Aorta (tissue), 5 donors: ENCODE results near the gene SAMD4B. TPM values are rescaled to one million over a fixed set of nuclear protein-coding genes. Genes with fewer than 3 reads are reported as not detected.

Source experiments
- ATAC-seq: fragments of 200-7000 bp; cut with Tn5 transposase; one replicate; pipeline ENCODE4 v1.9.1; 2022; ENCODE audit warnings: moderate library complexity; ENCODE audit not compliant: low FRiP score
- DNase-seq, 2 donors: peaks; one replicate each; pipeline ENCODE4 v3.0.0-alpha.2; 2020
- H3K27ac ChIP-seq, 2 donors: one replicate each; pipeline ENCODE4 v1.5.1; 2013; ENCODE audit warnings: low read length in 2 of 2, mild to moderate bottlenecking in 2 of 2, moderate library complexity in 2 of 2, control low read depth in 1 of 2, inconsistent platforms in 1 of 2, low read depth in 1 of 2
- H3K27me3 ChIP-seq, 2 donors: one replicate each; pipeline ENCODE4 v1.6.1; 2013; ENCODE audit warnings: control low read depth in 1 of 2, low read length in 1 of 2, mild to moderate bottlenecking in 1 of 2, moderate library complexity in 1 of 2; ENCODE audit not compliant: insufficient read depth in 2 of 2, control insufficient read depth in 1 of 2
- H3K36me3 ChIP-seq, 2 donors: one replicate each; pipeline ENCODE4 v1.6.1; 2013; ENCODE audit warnings: control low read depth in 1 of 2, low read length in 1 of 2, mild to moderate bottlenecking in 1 of 2; ENCODE audit not compliant: insufficient read depth in 2 of 2, control insufficient read depth in 1 of 2
- H3K4me1 ChIP-seq, 2 donors: one replicate each; pipeline ENCODE4 v1.6.1; 2013; ENCODE audit warnings: low read length in 2 of 2, control low read depth in 1 of 2, mild to moderate bottlenecking in 1 of 2, moderate library complexity in 1 of 2; ENCODE audit not compliant: insufficient read depth in 2 of 2, control insufficient read depth in 1 of 2
- H3K4me3 ChIP-seq, 2 donors: one replicate each; pipeline ENCODE4 v1.5.1; 2013; ENCODE audit warnings: low read length in 2 of 2, control low read depth in 1 of 2, mild to moderate bottlenecking in 1 of 2
- H3K9me3 ChIP-seq: one replicate; pipeline ENCODE4 v1.6.1; 2013; ENCODE audit warnings: mild to moderate bottlenecking, low read length; ENCODE audit not compliant: control insufficient read depth
- WGBS, 2 donors: extraction: QIAGEN DNeasy Blood & Tissue Kit; methylation state at CpG; one replicate each; pipeline ENCODE4 v1.1.7; 2013; 5-methylcytosine and 5-hydroxymethylcytosine counted together
- intact Hi-C, 2 donors: fragments of 100-400 bp; cut with DNase I; formaldehyde crosslinking; loops; one replicate each; pipeline versions ENCODE4 v1.14.2 to v1.15.0; 2022
- polyA plus RNA-seq, 2 donors: library from polyadenylated mRNA; stranded (reverse); fragments of 200-250 nt; gene quantifications; one replicate each; pipeline ENCODE4 v1.2.3, GENCODE V29; 2013
- total RNA-seq, 2 donors: library from RNA; stranded (reverse); fragmentation: NEBNext Ultra II Directional; extraction: Animal tissue kit (Norgen Biotek cat#: 25700); gene quantifications; one replicate each; pipeline ENCODE4 v1.2.1, GENCODE V29; 2021
- donor health status: healthy with polysubstance abuse.
- donor health status: Bipolar disorder and iron deficiency.
- donor health status: DM: no; HTN: no; CAD: no.
- donor health status: DM: no; HTN: no; CAD: no.
- donor health status: DM: yes; HTN: yes; CAD: no.

Gene SAMD4B
- total and polyA plus RNA-seq, 4 donors = 33.6 to 120 (median 105) TPM

- ATAC-seq (no peak), DNase-seq (no peak)
- Histone ChIP-seq H3K4me3 (no peak overlapping the region), H3K27ac (no peak overlapping the region), H3K36me3 (peaks cover 0 to 4% of the 10 kb centered on the region in 2 donors), H3K9me3 (no peaks in the 10 kb centered on the region), H3K4me1 (no peaks in the 10 kb centered on the region), H3K27me3 (no peaks in the 10 kb centered on the region)
- intact Hi-C loops = no loop called here
- WGBS, 2 donors = 55 to 60% methylated on average over 5 of the region's 5 CpGs
These were observed 83.9 kb downstream of the SAMD4B start for GRCh38 chr19:39426170-39426569.

GRCh38 chr19:39427707-39428106 lies 85.5 kb downstream of the SAMD4B start:
- Histone ChIP-seq H3K9me3 (no peaks in the 10 kb centered on the region), H3K4me3 (no peak overlapping the region), H3K27me3 (no peaks in the 10 kb centered on the region), H3K4me1 (no peaks in the 10 kb centered on the region), H3K27ac (no peak overlapping the region), H3K36me3 (peaks cover 0 to under 1% of the 10 kb centered on the region in 2 donors)
- no peak for ATAC-seq
- 90 to 93% methylated on average over 11 of the region's 11 CpGs for WGBS, 2 donors
- intact Hi-C loops = loop anchor here in 1 of 2 donors (2.0 kb wide), 1 partner anchor 13 kb away; no protein-coding TSS in a partner anchor
- DNase-seq = no peak

- 5 to 6% methylated on average over 23 of the region's 23 CpGs for WGBS, 2 donors
- Histone ChIP-seq H3K9me3 (no peaks in the 10 kb centered on the region), H3K27me3 (no peaks in the 10 kb centered on the region), H3K27ac (peak overlapping the region; percentile 53 to 91), H3K36me3 (peaks cover 2% of the 10 kb centered on the region in 2 donors), H3K4me1 (no peaks in the 10 kb centered on the region), H3K4me3 (no peak overlapping the region)
- ATAC-seq (peak; percentile 68), DNase-seq (peak; percentile 85 to 90)
- intact Hi-C loops = loop anchor here in 1 of 2 donors (2.0 kb wide), 1 partner anchor 14 kb away; no protein-coding TSS in a partner anchor
These were observed 86.3 kb downstream of the SAMD4B start for GRCh38 chr19:39428283-39429112.

GRCh38 chr19:39430675-39431593 lies 88.7 kb downstream of the SAMD4B start:
- H3K9me3 ChIP-seq = no peaks in the 10 kb centered on the region
- H3K27ac ChIP-seq = no peak overlapping the region
- H3K27me3 ChIP-seq = no peaks in the 10 kb centered on the region
- H3K4me3 ChIP-seq = no peak overlapping the region
- H3K4me1 ChIP-seq = peaks cover 0 to 2% of the 10 kb centered on the region in 2 donors
- H3K36me3 ChIP-seq = peaks cover 2 to 6% of the 10 kb centered on the region in 2 donors
- no peak for ATAC-seq
- WGBS, 2 donors = 71 to 74% methylated on average over 25 of the region's 25 CpGs
- DNase-seq = peak in 1 of 2 donors; percentile 72
- intact Hi-C loops = no loop called here

- Histone ChIP-seq H3K27ac (no peak overlapping the region), H3K27me3 (no peaks in the 10 kb centered on the region), H3K36me3 (peaks cover 2 to 6% of the 10 kb centered on the region in 2 donors), H3K4me3 (no peak overlapping the region), H3K4me1 (peaks cover 0 to 2% of the 10 kb centered on the region in 2 donors), H3K9me3 (no peaks in the 10 kb centered on the region)
- intact Hi-C loops = no loop called here
- no peak for DNase-seq
- WGBS, 2 donors = 94% methylated on average over 8 of the region's 8 CpGs
- no peak for ATAC-seq
These were observed 90.4 kb downstream of the SAMD4B start for GRCh38 chr19:39432677-39433025.

- intact Hi-C loops = no loop called here
- Histone ChIP-seq H3K27ac (no peak overlapping the region), H3K4me3 (no peak overlapping the region), H3K36me3 (peaks cover 2 to 6% of the 10 kb centered on the region in 2 donors), H3K9me3 (no peaks in the 10 kb centered on the region), H3K27me3 (no peaks in the 10 kb centered on the region), H3K4me1 (peaks cover 0 to 2% of the 10 kb centered on the region in 2 donors)
- ATAC-seq (no peak), DNase-seq (no peak)
- 94% methylated on average over 8 of the region's 8 CpGs for WGBS, 2 donors
These were observed 91.4 kb downstream of the SAMD4B start for GRCh38 chr19:39433480-39434079.

- intact Hi-C loops = loop anchor here in 1 of 2 donors (5.0 kb wide), 2 partner anchors 42 to 98 kb away; partner anchors contain the start of genes EID2B, MED29 and PAF1
- Histone ChIP-seq H3K27ac (no peak overlapping the region), H3K36me3 (peaks cover 2 to 6% of the 10 kb centered on the region in 2 donors), H3K4me1 (peaks cover 0 to 2% of the 10 kb centered on the region in 2 donors), H3K4me3 (no peak overlapping the region), H3K9me3 (no peaks in the 10 kb centered on the region), H3K27me3 (no peaks in the 10 kb centered on the region)
- WGBS, 2 donors = 57 to 59% methylated on average over 10 of the region's 10 CpGs
- no peak for DNase-seq
- no peak for ATAC-seq
These were observed 92.2 kb downstream of the SAMD4B start for GRCh38 chr19:39434123-39435076.
